Smooth muscle cell of the umbilical artery (primary cell): ENCODE measurements around the gene SMIM15. TPM values are rescaled to one million over a fixed set of nuclear protein-coding genes. Genes with fewer than 3 reads are reported as not detected.

Experiments
- total RNA-seq: library from RNA; depleted of rRNA; stranded (reverse); fragments of >200 nt; gene quantifications from 2 replicates; pipeline ENCODE4 v1.2.3, GENCODE V29; 2014

Gene SMIM15
- 58.5 and 102 TPM in 2 replicates for total RNA-seq

GRCh38 chr5:61162010-61162831 lies at the start of gene SMIM15:
SMIM15 (minus strand) TSS chr5:61162468; CDS start chr5:61160171, 2,297 bp downstream.

Other genes starting within 250 kb of the SMIM15 start
- gene ERCC8, start 217.4 kb downstream of the SMIM15 start, total RNA-seq, result 32.8 and 33.3 TPM in 2 replicates
- gene NDUFAF2, start 217.3 kb downstream of the SMIM15 start, total RNA-seq, result 17.3 and 23.8 TPM in 2 replicates
- gene ZSWIM6, start 169.8 kb upstream of the SMIM15 start, total RNA-seq, result 10.4 and 12.2 TPM in 2 replicates